Left ventricle myocardium inferior (tissue), 1 donor: ENCODE measurements around the gene CD300LD. TPM values are rescaled to one million over a fixed set of nuclear protein-coding genes. Genes with fewer than 3 reads are reported as not detected.
"Not testable (repeated sequence)": the region's sequence is repeated elsewhere in the genome, so short reads cannot be mapped to it uniquely, and the experiment has no call there.

Source experiments
- DNase-seq: peaks from one replicate; pipeline ENCODE4 v3.0.0-alpha.2; 2020
- H3K27ac ChIP-seq: fragments of 200-600 bp; replicated peaks from 2 replicates; pipeline ENCODE4 v1.8.0; 2021
- H3K27me3 ChIP-seq: fragments of 200-600 bp; 2 replicates; pipeline ENCODE4 v1.8.0; 2021; ENCODE audit warnings: low read depth
- H3K36me3 ChIP-seq: fragments of 200-600 bp; 2 replicates; pipeline ENCODE4 v1.8.0; 2021
- H3K4me1 ChIP-seq: fragments of 200-600 bp; 2 replicates; pipeline ENCODE4 v1.8.0; 2021
- H3K4me3 ChIP-seq: fragments of 200-600 bp; 2 replicates; pipeline ENCODE4 v1.8.0; 2021; ENCODE audit warnings: mild to moderate bottlenecking, moderate library complexity
- H3K9me3 ChIP-seq: fragments of 200-600 bp; replicated peaks from 2 replicates; pipeline ENCODE4 v1.8.0; 2021
- CTCF ChIP-seq: fragments of 200-600 bp; IDR thresholded peaks from 2 replicates; pipeline ENCODE4 v1.8.0; 2021; ENCODE audit warnings: antibody characterized with exemption, mild to moderate bottlenecking, borderline replicate concordance
- intact Hi-C: fragments of 100-400 bp; cut with micrococcal nuclease; formaldehyde crosslinking; loops from one replicate; pipeline ENCODE4 v1.11.0; 2022
- total RNA-seq: library from RNA; stranded (reverse); fragmentation: NEBNext Ultra II Directional; extraction: Animal tissue kit (Norgen Biotek cat#: 25700); gene quantifications from one replicate; pipeline ENCODE4 v1.2.1, GENCODE V29; 2021
- donor health status: DM: no; HTN: yes; CAD: no; lungs with severe emphysema.

Gene CD300LD
- total RNA-seq, 1 donor from 2014 or later: not detected

GRCh38 chr17:74578979-74579378, 13.1 kb downstream of the CD300LD start:
- Histone ChIP-seq H3K27ac (no peak overlapping the region), H3K36me3 (no peaks in the 10 kb centered on the region), H3K4me3 (no peak overlapping the region), H3K9me3 (no peaks in the 10 kb centered on the region), H3K4me1 (no peaks in the 10 kb centered on the region), H3K27me3 (peaks cover 51% of the 10 kb centered on the region)
- intact Hi-C loops: no loop called here
- no peak for DNase-seq
- no peak for TF ChIP-seq CTCF

GRCh38 chr17:74574489-74575142, 17.5 kb downstream of the CD300LD start:
- Histone ChIP-seq H3K27me3 (peaks cover 61% of the 10 kb centered on the region), H3K36me3 (no peaks in the 10 kb centered on the region), H3K9me3 (no peaks in the 10 kb centered on the region), H3K4me3 (no peak overlapping the region), H3K27ac (no peak overlapping the region), H3K4me1 (no peaks in the 10 kb centered on the region)
- TF ChIP-seq CTCF: no peak
- intact Hi-C loops: no loop called here
- DNase-seq: no peak

GRCh38 chr17:74573635-74574034, 18.4 kb downstream of the CD300LD start:
- intact Hi-C loops, DNase-seq, H3K27ac ChIP-seq, H3K9me3 ChIP-seq, H3K4me1 ChIP-seq, H3K36me3 ChIP-seq, H3K4me3 ChIP-seq: not testable (repeated sequence)
- peaks cover 57% of the 10 kb centered on the region for H3K27me3 ChIP-seq

GRCh38 chr17:74573169-74573568, 18.9 kb downstream of the CD300LD start:
- Histone ChIP-seq H3K4me1 (no peaks in the 10 kb centered on the region), H3K4me3 (no peak overlapping the region), H3K27me3 (peaks cover 53% of the 10 kb centered on the region), H3K9me3 (no peaks in the 10 kb centered on the region), H3K27ac (no peak overlapping the region), H3K36me3 (no peaks in the 10 kb centered on the region)
- no peak for TF ChIP-seq CTCF
- DNase-seq: no peak
- intact Hi-C loops: no loop called here

GRCh38 chr17:74571621-74572270, 20.3 kb downstream of the CD300LD start:
- Histone ChIP-seq H3K27me3 (peaks cover 53% of the 10 kb centered on the region), H3K9me3 (no peaks in the 10 kb centered on the region), H3K27ac (no peak overlapping the region), H3K36me3 (no peaks in the 10 kb centered on the region), H3K4me3 (no peak overlapping the region), H3K4me1 (no peaks in the 10 kb centered on the region)
- intact Hi-C loops: no loop called here
- DNase-seq: no peak
- no peak for TF ChIP-seq CTCF
